HEK293T (cell line): ENCODE data around the gene CGREF1.
"Not testable (repeated sequence)": the region's sequence is repeated elsewhere in the genome, so short reads cannot be mapped to it uniquely, and the experiment has no call there.

Experiments
- CTCF ChIA-PET: fragments of 350-600 bp; formaldehyde crosslinking; extraction: SDS; loops from one replicate; lab custom pipeline; 2021; ENCODE audit warnings: antibody characterized with exemption, inconsistent platforms; lab: Yijun Ruan, JAX
- POLR2A ChIA-PET: fragments of 350-600 bp; formaldehyde crosslinking; extraction: SDS; loops from one replicate; lab custom pipeline; 2020; ENCODE audit warnings: antibody characterized with exemption, inconsistent platforms; lab: Yijun Ruan, JAX
- DNase-seq: peaks from one replicate; pipeline ENCODE4 v3.0.0; 2012; ENCODE audit warnings: mixed read lengths; ENCODE audit errors: extremely low spot score
- ARNT ChIP-seq: fragments of 450-650 bp; IDR thresholded peaks from 2 replicates; pipeline ENCODE4 v1.6.1; 2017; ENCODE audit warnings: mild to moderate bottlenecking
- BHLHE40 ChIP-seq: fragments of 450-650 bp; IDR thresholded peaks from 2 replicates; pipeline ENCODE4 v1.6.1; 2016; ENCODE audit warnings: mild to moderate bottlenecking, moderate library complexity, borderline replicate concordance
- CTBP1 ChIP-seq: fragments of 450-650 bp; IDR thresholded peaks from 2 replicates; pipeline ENCODE4 v1.6.1; 2016; ENCODE audit warnings: borderline replicate concordance
- ELF4 ChIP-seq: fragments of 450-650 bp; IDR thresholded peaks from 2 replicates; pipeline ENCODE4 v1.6.1; 2017; ENCODE audit warnings: antibody characterized with exemption
- FOXA1 ChIP-seq: fragments of 450-650 bp; IDR thresholded peaks from 2 replicates; pipeline ENCODE4 v1.6.1; 2016; ENCODE audit warnings: mild to moderate bottlenecking
- FOXK2 ChIP-seq: fragments of 450-650 bp; IDR thresholded peaks from 2 replicates; pipeline ENCODE4 v1.6.1; 2016; ENCODE audit warnings: mild to moderate bottlenecking
- FOXM1 ChIP-seq: fragments of 450-650 bp; IDR thresholded peaks from 2 replicates; pipeline ENCODE4 v1.6.1; 2017; ENCODE audit warnings: mild to moderate bottlenecking, borderline replicate concordance
- HDGF ChIP-seq: fragments of 450-650 bp; IDR thresholded peaks from 2 replicates; pipeline ENCODE4 v1.6.1; 2017; ENCODE audit warnings: antibody characterized with exemption, borderline replicate concordance
- L3MBTL2 ChIP-seq: fragments of 450-650 bp; conservative IDR thresholded peaks from 2 replicates; pipeline ENCODE4 v1.6.1; 2016; ENCODE audit warnings: mild to moderate bottlenecking
- LEF1 ChIP-seq: fragments of 450-650 bp; IDR thresholded peaks from 2 replicates; pipeline ENCODE4 v1.6.1; 2017; ENCODE audit warnings: mild to moderate bottlenecking, borderline replicate concordance
- NFRKB ChIP-seq: fragments of 450-650 bp; IDR thresholded peaks from 2 replicates; pipeline ENCODE4 v1.6.1; 2016; ENCODE audit warnings: mild to moderate bottlenecking, moderate library complexity
- SP1 ChIP-seq: fragments of 450-650 bp; IDR thresholded peaks from 2 replicates; pipeline ENCODE4 v1.6.1; 2017
- SUZ12 ChIP-seq: fragments of 450-650 bp; IDR thresholded peaks from 2 replicates; pipeline ENCODE4 v1.6.1; 2016; ENCODE audit warnings: mild to moderate bottlenecking
- TARDBP ChIP-seq: fragments of 450-650 bp; IDR thresholded peaks from 2 replicates; pipeline ENCODE4 v1.6.1; 2016
- ZNF384 ChIP-seq: fragments of 450-650 bp; IDR thresholded peaks from 2 replicates; pipeline ENCODE4 v1.6.1; 2016
- TF ChIP-seq, protein P1 (sequence below): fragments of 450-650 bp; IDR thresholded peaks from 2 replicates; pipeline ENCODE4 v1.6.1; 2016

The CGREF1 gene

GRCh38 chr2:27076323-27076722 is 42.6 kb downstream of the CGREF1 start:
- DNase-seq: no peak
- ChIA-PET CTCF (no interaction called here), POLR2A (interaction anchor here (0.7 kb wide), 1 partner anchor 10 kb away, joined by 3 read pairs; the partner anchor contains the start of gene KHK)
- TF ChIP-seq TARDBP: no peak
- TF ChIP-seq HDGF: no peak
- no peak for TF ChIP-seq CTBP1
- no peak for TF ChIP-seq SP1
- no peak for TF ChIP-seq FOXK2
- no peak for TF ChIP-seq L3MBTL2
- TF ChIP-seq, protein P1, sequence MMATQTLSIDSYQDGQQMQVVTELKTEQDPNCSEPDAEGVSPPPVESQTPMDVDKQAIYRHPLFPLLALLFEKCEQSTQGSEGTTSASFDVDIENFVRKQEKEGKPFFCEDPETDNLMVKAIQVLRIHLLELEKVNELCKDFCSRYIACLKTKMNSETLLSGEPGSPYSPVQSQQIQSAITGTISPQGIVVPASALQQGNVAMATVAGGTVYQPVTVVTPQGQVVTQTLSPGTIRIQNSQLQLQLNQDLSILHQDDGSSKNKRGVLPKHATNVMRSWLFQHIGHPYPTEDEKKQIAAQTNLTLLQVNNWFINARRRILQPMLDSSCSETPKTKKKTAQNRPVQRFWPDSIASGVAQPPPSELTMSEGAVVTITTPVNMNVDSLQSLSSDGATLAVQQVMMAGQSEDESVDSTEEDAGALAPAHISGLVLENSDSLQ: no peak
- TF ChIP-seq ZNF384: no peak
- TF ChIP-seq LEF1: no peak
- no peak for TF ChIP-seq FOXM1
- TF ChIP-seq SUZ12: no peak
- no peak for TF ChIP-seq NFRKB
- TF ChIP-seq FOXA1: no peak
- TF ChIP-seq ARNT: no peak
- TF ChIP-seq ELF4: no peak
- TF ChIP-seq BHLHE40: no peak

DNA sequence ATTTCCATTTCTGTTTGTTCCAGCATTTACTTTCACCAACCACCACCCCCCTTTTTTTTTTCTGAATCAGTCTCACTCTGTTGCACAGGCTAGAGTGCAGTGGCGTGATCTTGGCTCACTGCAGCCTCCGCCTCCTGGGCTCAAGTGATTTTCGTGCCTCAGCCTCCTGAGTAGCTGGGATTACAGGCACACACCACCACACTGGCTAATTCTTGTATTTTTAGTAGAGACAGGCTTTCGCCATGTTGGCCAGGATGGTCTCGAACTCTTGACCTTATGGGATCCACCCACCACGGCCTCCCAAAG is 43.4 kb downstream of the CGREF1 start:
- POLR2A ChIA-PET, CTCF ChIA-PET: not testable (repeated sequence)

DNA sequence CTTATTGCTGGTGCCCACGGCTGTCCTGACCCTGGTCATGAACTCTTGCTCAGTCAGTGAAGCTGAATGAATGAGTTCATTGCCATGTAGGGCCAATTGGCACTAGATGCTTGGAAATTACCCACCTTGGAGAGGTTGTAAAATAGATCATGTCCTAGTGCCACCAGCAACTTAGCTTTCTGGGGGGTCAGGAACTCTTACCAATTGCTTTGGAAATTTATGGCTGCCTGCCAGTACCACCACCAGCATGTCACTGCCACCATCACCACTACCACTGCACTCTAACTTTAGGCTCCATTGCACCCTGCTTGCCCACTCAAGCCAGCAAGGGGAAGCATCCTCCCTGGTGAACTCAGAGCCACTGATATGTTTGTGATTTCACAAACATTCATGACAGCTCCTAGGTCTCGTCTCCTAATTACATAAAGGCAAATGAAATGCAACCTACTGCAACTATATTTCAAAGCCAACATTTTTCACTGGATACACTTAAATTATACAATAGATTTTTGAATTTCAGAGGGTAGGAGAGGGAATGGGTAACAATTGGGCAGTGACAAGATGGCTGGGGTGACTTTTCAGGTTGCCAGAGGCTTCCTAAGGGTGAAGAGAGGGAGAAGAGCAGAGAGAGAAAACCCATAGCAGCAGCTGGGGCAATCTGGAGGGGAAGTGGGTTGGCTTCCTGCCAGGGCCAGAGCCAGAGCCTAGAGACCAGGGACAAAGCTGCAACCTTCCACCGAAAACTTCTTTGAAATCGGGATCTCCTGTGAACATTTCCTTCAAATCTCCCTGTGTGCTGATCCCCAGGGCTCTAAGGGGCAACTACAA is 44.0 kb downstream of the CGREF1 start:
- CTCF ChIA-PET: no interaction called here

More for the DNA sequence above, 43.4 kb downstream of the CGREF1 start:
- DNase-seq: not testable (repeated sequence)

GRCh38 chr2:27073782-27074181 is 45.1 kb downstream of the CGREF1 start:
- POLR2A ChIA-PET: interaction anchor here (4.5 to 5.2 kb wide), 2 partner anchors 9 to 21 kb away, joined by 76 to 91 read pairs; partner anchors contain the start of gene AGBL5
- DNase-seq: no peak
- no peak for TF ChIP-seq TARDBP
- TF ChIP-seq SUZ12: no peak
- TF ChIP-seq BHLHE40: no peak
- no peak for TF ChIP-seq FOXK2
- TF ChIP-seq, protein P1: no peak
- TF ChIP-seq FOXA1: no peak
- no peak for TF ChIP-seq HDGF
- TF ChIP-seq SP1: no peak
- no peak for TF ChIP-seq ZNF384
- no peak for TF ChIP-seq FOXM1
- no peak for TF ChIP-seq ARNT
- no peak for TF ChIP-seq CTBP1
- no peak for TF ChIP-seq L3MBTL2
- no peak for TF ChIP-seq ELF4
- TF ChIP-seq LEF1: no peak
- no peak for TF ChIP-seq NFRKB
- CTCF ChIA-PET: no interaction called here

More for the DNA sequence above, 44.0 kb downstream of the CGREF1 start:
- TF ChIP-seq BHLHE40 (no peak), ZNF384 (no peak), LEF1 (no peak), HDGF (no peak), CTBP1 (no peak), FOXA1 (no peak), SP1 (no peak)
- TF ChIP-seq, protein P1: no peak
- POLR2A ChIA-PET: interaction anchor here (5.2 kb wide), 1 partner anchor 22 kb away, joined by 91 read pairs; the partner anchor contains the start of gene AGBL5
- no peak for DNase-seq

DNA sequence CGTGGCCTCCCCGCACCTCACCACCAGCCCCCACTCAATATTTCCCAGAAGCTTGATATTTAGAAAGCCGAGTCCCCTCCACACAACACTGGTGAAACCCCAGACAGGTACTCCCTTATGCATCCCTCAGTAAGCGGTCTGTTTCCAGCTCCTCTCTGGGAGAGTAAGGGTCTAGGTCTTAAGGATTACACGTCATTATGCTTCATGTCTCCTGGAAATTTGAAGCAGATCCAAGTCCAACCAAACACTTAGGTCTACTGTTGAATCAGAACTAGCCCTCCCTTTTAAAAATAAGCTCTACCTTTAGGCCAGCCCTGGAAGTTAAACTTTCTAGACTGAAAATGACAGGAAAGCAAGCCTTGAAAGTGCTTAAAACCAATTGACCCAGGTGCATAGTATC is 46.0 kb downstream of the CGREF1 start:
- ChIA-PET POLR2A (interaction anchor here (1.1 to 5.2 kb wide), 4 partner anchors 10 to 20 kb away, joined by 3 to 91 read pairs (median 46); partner anchors contain the start of genes AGBL5 and KHK), CTCF (interaction anchor here (1.5 kb wide), 1 partner anchor 8 kb away, joined by 4 read pairs; no protein-coding TSS in a partner anchor)
- TF ChIP-seq ZNF384 (no peak), FOXK2 (no peak), ARNT (no peak), SP1 (no peak), BHLHE40 (no peak), HDGF (no peak), TARDBP (no peak), CTBP1 (no peak), ELF4 (no peak), FOXM1 (no peak), NFRKB (no peak)
- TF ChIP-seq, protein P1: no peak
- no peak for DNase-seq
